Mesendoderm (in vitro differentiated cells): ENCODE measurements around the gene CENPA.

Experiments
- DNase-seq: peaks from one replicate; pipeline ENCODE4 v3.0.0; 2013
- H2AK5ac ChIP-seq: 2 replicates; pipeline ENCODE4 v1.6.1; 2013; ENCODE audit warnings: low read length, inconsistent platforms
- H2BK120ac ChIP-seq: 2 replicates; pipeline ENCODE4 v1.6.1; 2013; ENCODE audit warnings: low read depth, mild to moderate bottlenecking, low read length, moderate library complexity, mixed read lengths
- H2BK15ac ChIP-seq: replicated peaks from 2 replicates; pipeline ENCODE4 v1.6.1; 2013; ENCODE audit warnings: low read depth, mild to moderate bottlenecking, moderate library complexity
- H2BK5ac ChIP-seq: 2 replicates; pipeline ENCODE4 v1.6.1; 2013; ENCODE audit warnings: low read length, inconsistent platforms
- H3K18ac ChIP-seq: 2 replicates; pipeline ENCODE4 v1.6.1; 2013; ENCODE audit warnings: mild to moderate bottlenecking, low read length, mixed read lengths
- H3K23ac ChIP-seq: one replicate; pipeline ENCODE4 v1.6.1; 2013; ENCODE audit warnings: low read length
- H3K27ac ChIP-seq: 2 replicates; pipeline ENCODE4 v1.5.1; 2013; ENCODE audit warnings: low read depth, mild to moderate bottlenecking, inconsistent platforms, low read length, moderate library complexity
- H3K27me3 ChIP-seq: 2 replicates; pipeline ENCODE4 v1.6.1; 2013; ENCODE audit warnings: low read length, control low read depth, mild to moderate bottlenecking, inconsistent platforms; ENCODE audit not compliant: insufficient read depth, poor library complexity
- H3K36me3 ChIP-seq: 2 replicates; pipeline ENCODE4 v1.6.1; 2013; ENCODE audit warnings: low read length, inconsistent platforms; ENCODE audit not compliant: control insufficient read depth, insufficient read depth
- H3K4ac ChIP-seq: one replicate; pipeline ENCODE4 v1.6.1; 2013; ENCODE audit warnings: low read depth, mild to moderate bottlenecking, low read length, moderate library complexity
- H3K4me1 ChIP-seq: 2 replicates; pipeline ENCODE4 v1.6.1; 2013; ENCODE audit warnings: low read depth, low read length, inconsistent platforms; ENCODE audit not compliant: control insufficient read depth
- H3K4me2 ChIP-seq: 2 replicates; pipeline ENCODE4 v1.6.1; 2013; ENCODE audit warnings: low read length
- H3K4me3 ChIP-seq: 2 replicates; pipeline ENCODE4 v1.5.1; 2013; ENCODE audit warnings: mild to moderate bottlenecking, low read length
- H3K56ac ChIP-seq: one replicate; pipeline ENCODE4 v1.6.1; 2013; ENCODE audit warnings: low read length
- H3K79me1 ChIP-seq: 2 replicates; pipeline ENCODE4 v1.6.1; 2013; ENCODE audit warnings: low read length, inconsistent platforms
- H3K79me2 ChIP-seq: 2 replicates; pipeline ENCODE4 v1.6.1; 2013; ENCODE audit warnings: mild to moderate bottlenecking, low read length; ENCODE audit not compliant: control insufficient read depth, insufficient read depth
- H3K9ac ChIP-seq: 2 replicates; pipeline ENCODE4 v1.6.1; 2013; ENCODE audit warnings: low read length, inconsistent platforms
- H4K5ac ChIP-seq: one replicate; pipeline ENCODE4 v1.6.1; 2013; ENCODE audit warnings: low read length
- H4K8ac ChIP-seq: one replicate; pipeline ENCODE4 v1.6.1; 2013; ENCODE audit warnings: low read depth, mild to moderate bottlenecking, control low read depth, low read length, moderate library complexity
- WGBS: extraction: QIAGEN DNeasy Blood & Tissue Kit; methylation state at CpG from one replicate; pipeline ENCODE4 v1.1.7; 2013; ENCODE audit warnings: low lambda C conversion rate, missing lambda C conversion rate; ENCODE audit not compliant: insufficient coverage; ENCODE audit errors: extremely low coverage; 5-methylcytosine and 5-hydroxymethylcytosine counted together

Gene CENPA

DNA sequence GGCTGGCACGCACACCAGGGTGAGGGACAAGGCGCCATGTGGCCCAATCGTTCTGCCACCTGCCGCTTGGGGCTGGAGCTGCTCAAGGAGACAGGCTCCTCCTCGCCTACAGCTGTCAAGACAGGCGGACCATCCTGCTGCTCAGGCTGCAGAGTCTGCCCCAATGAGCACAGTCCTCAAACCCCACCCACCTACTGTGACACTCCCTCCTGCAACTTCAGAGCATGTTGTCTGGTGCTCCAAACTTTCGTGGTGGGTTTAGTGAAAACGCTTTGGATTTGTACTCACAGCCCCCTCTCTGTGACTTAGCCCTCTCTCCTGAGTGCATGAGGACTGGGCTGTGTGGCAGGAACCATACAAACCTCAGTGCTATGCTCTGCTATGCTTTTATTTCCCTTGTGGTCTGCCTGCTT is 45.0 kb upstream of the CENPA start:
- H2BK5ac ChIP-seq: no peak overlapping the region
- no peak overlapping the region for H2BK120ac ChIP-seq
- no peak overlapping the region for H3K23ac ChIP-seq
- no peak overlapping the region for H2AK5ac ChIP-seq
- no peak overlapping the region for H3K56ac ChIP-seq
- no peak overlapping the region for H4K5ac ChIP-seq
- no peak overlapping the region for H3K4ac ChIP-seq
- H3K36me3 ChIP-seq: no peaks in the 10 kb centered on the region
- WGBS: no CpG with 5 or more reads among the region's 8 CpGs
- H3K27me3 ChIP-seq: no peaks in the 10 kb centered on the region
- no peak overlapping the region for H3K18ac ChIP-seq
- H3K27ac ChIP-seq: no peak overlapping the region
- no peak overlapping the region for H2BK15ac ChIP-seq
- no peak overlapping the region for H3K4me2 ChIP-seq
- no peaks in the 10 kb centered on the region for H3K79me2 ChIP-seq
- no peaks in the 10 kb centered on the region for H3K79me1 ChIP-seq
- no peak overlapping the region for H3K9ac ChIP-seq
- H3K4me3 ChIP-seq: no peak overlapping the region
- no peak overlapping the region for H4K8ac ChIP-seq
- no peaks in the 10 kb centered on the region for H3K4me1 ChIP-seq
- DNase-seq: peak; percentile 74

DNA sequence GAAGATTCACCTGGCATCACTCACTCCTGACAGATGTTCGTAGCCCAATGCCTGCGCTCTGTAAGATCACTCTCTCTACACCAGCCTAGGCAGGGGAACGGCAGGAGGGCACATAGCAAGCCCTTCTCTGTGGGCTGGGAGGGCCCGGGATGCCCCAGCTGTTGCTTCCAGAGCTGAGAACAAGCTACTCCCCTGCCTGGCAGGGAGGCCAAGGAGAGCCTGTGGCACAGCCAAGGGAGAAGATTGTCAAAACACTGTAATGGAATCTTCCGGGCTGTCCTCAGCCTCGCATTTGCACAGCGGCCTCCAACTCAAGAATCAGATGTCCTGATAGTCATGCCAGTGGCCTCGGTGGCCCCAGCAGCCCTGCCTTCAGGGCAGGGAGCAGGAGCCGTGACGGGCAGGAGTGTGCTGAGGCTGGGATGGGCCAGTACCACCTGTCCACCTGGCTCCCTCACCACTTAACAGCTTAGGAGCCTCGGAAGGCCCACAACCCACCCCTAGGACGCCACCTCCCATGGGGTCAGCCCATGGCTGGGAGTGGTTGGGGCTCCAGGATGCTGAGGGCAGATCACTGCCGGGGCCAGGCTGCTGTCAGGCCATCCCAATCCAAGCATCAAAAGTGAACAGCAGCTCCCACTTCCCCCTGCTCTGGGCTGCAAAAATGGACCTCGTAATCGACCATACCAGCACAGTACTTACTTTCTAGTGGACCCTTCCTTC is 43.6 kb upstream of the CENPA start:
- H2BK5ac ChIP-seq: no peak overlapping the region
- no peak overlapping the region for H3K23ac ChIP-seq
- no peak overlapping the region for H2AK5ac ChIP-seq
- no peak overlapping the region for H3K4ac ChIP-seq
- H3K27me3 ChIP-seq: no peaks in the 10 kb centered on the region
- H3K56ac ChIP-seq: no peak overlapping the region
- no peak overlapping the region for H3K9ac ChIP-seq
- no peak overlapping the region for H4K8ac ChIP-seq
- no peak overlapping the region for H2BK15ac ChIP-seq
- no peak overlapping the region for H3K27ac ChIP-seq
- H4K5ac ChIP-seq: no peak overlapping the region
- no peak overlapping the region for H2BK120ac ChIP-seq
- no peak overlapping the region for H3K18ac ChIP-seq
- H3K79me1 ChIP-seq: no peaks in the 10 kb centered on the region
- H3K4me2 ChIP-seq: no peak overlapping the region
- H3K36me3 ChIP-seq: no peaks in the 10 kb centered on the region
- no peak overlapping the region for H3K4me3 ChIP-seq
- WGBS: no CpG with 5 or more reads among the region's 15 CpGs
- DNase-seq: no peak
- H3K4me1 ChIP-seq: no peaks in the 10 kb centered on the region
- H3K79me2 ChIP-seq: no peaks in the 10 kb centered on the region

DNA sequence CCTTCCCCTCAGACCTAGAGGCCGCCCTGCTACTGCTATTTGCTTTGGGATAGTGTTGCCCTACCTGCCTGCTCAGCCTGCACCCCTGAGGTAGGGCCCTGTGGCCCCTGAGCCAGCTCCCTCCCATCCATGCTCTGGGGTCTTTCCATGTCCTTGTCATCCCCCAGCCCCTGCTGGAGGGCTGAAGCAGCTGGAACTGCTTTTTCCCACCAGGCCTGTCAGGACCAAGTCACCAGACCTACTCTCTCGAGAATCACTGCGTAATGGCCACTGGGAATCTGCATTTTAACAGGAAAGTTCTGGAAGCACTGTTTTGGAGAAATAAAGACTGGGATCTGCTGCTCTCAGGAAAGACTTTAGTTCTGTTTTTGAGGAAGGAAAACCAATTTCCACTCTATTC is 42.0 kb upstream of the CENPA start:
- Histone ChIP-seq H3K27ac (no peak overlapping the region), H3K27me3 (no peaks in the 10 kb centered on the region), H2AK5ac (no peak overlapping the region), H3K4me1 (no peaks in the 10 kb centered on the region), H3K36me3 (no peaks in the 10 kb centered on the region), H3K4me2 (no peak overlapping the region), H2BK5ac (no peak overlapping the region), H3K4me3 (no peak overlapping the region), H3K56ac (peak overlapping the region; percentile 9), H2BK120ac (no peak overlapping the region), H3K18ac (no peak overlapping the region), H3K23ac (no peak overlapping the region), H4K8ac (no peak overlapping the region), H4K5ac (no peak overlapping the region), H2BK15ac (no peak overlapping the region), H3K79me2 (no peaks in the 10 kb centered on the region), H3K79me1 (no peaks in the 10 kb centered on the region), H3K4ac (no peak overlapping the region), H3K9ac (no peak overlapping the region)
- no peak for DNase-seq
- WGBS: no CpG with 5 or more reads among the region's 3 CpGs

DNA sequence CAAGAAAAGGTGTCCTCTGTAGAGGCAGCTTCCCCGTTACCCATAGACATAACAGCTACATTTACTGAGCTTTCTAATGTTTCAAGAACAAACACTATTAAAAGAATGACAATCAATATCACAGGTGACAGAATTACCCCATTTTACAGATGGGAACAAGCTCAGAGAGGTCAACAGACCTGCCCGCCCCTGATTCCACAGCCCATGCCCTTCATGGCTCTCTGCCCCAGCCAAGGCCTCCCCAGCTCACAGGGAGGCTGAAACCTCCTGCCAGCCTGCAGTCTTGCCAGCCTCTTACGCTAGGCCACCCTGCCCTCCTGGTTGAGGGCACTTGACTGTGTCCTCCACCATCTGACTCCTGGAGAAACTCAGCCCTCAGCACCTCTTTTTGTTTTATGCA is 40.9 kb upstream of the CENPA start:
- Histone ChIP-seq H3K4ac (no peak overlapping the region), H4K5ac (no peak overlapping the region), H2BK5ac (no peak overlapping the region), H3K4me3 (no peak overlapping the region), H3K27me3 (no peaks in the 10 kb centered on the region), H3K4me1 (no peaks in the 10 kb centered on the region), H2BK120ac (no peak overlapping the region), H2BK15ac (no peak overlapping the region), H2AK5ac (no peak overlapping the region), H3K4me2 (no peak overlapping the region), H3K27ac (no peak overlapping the region), H4K8ac (no peak overlapping the region), H3K9ac (no peak overlapping the region), H3K23ac (no peak overlapping the region), H3K79me2 (no peaks in the 10 kb centered on the region), H3K56ac (no peak overlapping the region), H3K79me1 (no peaks in the 10 kb centered on the region), H3K18ac (no peak overlapping the region), H3K36me3 (no peaks in the 10 kb centered on the region)
- DNase-seq: no peak
- WGBS: no CpG with 5 or more reads among the region's 3 CpGs

DNA sequence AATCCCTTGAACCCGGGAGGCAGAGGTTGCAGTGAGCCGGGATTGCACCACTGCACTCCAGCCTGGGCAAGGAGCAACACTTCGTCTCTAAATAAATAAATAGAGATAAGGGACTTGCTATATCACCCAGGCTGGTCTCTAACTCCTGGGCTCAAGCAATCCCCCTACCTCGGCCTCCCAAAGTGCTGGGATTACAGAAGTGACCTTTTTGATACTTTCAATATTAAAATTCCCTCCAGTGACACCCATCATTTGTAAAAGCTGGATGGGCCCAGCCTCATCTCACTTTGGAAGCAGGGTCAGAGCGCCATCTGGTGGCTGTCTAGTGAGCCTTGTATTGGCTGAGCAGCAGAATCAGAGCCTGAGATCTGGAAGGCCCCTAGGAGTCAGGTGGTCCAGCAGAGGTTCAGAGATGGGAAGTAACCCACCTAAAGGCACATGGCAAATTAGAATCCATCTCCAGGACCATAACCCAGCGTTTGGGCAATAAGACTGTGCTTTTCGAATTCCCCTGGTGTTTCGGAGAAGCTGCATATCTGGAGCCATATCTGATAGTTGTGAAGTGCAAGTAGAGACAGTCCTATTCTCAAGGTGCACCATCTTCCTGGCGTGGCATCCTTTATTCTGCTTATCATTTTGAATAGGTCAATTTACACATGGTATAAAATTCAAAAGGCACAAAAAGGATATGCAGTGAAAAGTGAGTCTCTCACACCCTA is 40.1 kb upstream of the CENPA start:
- H3K4me1 ChIP-seq: peaks cover under 1% of the 10 kb centered on the region
- WGBS: no CpG with 5 or more reads among the region's 9 CpGs
- no peaks in the 10 kb centered on the region for H3K27me3 ChIP-seq
- no peaks in the 10 kb centered on the region for H3K36me3 ChIP-seq
- no peak overlapping the region for H2BK5ac ChIP-seq
- H3K4me3 ChIP-seq: no peak overlapping the region
- H4K5ac ChIP-seq: no peak overlapping the region
- H3K18ac ChIP-seq: no peak overlapping the region
- no peak overlapping the region for H3K27ac ChIP-seq
- no peak overlapping the region for H4K8ac ChIP-seq
- H2BK120ac ChIP-seq: no peak overlapping the region
- no peak overlapping the region for H2AK5ac ChIP-seq
- H3K4ac ChIP-seq: no peak overlapping the region
- H2BK15ac ChIP-seq: no peak overlapping the region
- H3K79me2 ChIP-seq: no peaks in the 10 kb centered on the region
- DNase-seq: peak; percentile 85
- H3K79me1 ChIP-seq: no peaks in the 10 kb centered on the region
- H3K23ac ChIP-seq: no peak overlapping the region
- H3K4me2 ChIP-seq: no peak overlapping the region
- H3K9ac ChIP-seq: no peak overlapping the region
- no peak overlapping the region for H3K56ac ChIP-seq
